Measurements from ENCODE around the gene FER.

Gene FER

DNA sequence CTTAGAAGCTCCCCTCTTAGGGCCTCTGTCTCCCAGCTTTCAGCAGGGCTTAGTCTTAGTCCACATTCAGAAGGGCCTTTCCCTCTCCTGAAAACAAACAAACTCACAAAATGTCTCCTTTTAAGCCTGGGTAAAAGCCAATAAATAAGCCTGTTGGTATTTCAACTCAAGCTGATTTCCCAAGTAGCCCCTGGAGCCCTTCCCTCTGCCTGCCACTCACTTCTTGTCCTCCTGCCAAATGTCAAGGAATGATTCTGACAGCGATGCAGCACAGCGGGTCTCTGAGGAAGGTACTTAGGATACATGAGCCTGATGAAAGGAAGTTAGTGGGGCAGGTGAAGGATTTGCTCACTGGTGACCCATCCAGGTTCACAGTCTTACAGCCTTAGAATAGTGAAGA is 451.6 kb downstream of the FER start:
- no peak for TF ChIP-seq ZFX (IDR thresholded peaks at IDR 0.05)
- TF ChIP-seq, protein P1, sequence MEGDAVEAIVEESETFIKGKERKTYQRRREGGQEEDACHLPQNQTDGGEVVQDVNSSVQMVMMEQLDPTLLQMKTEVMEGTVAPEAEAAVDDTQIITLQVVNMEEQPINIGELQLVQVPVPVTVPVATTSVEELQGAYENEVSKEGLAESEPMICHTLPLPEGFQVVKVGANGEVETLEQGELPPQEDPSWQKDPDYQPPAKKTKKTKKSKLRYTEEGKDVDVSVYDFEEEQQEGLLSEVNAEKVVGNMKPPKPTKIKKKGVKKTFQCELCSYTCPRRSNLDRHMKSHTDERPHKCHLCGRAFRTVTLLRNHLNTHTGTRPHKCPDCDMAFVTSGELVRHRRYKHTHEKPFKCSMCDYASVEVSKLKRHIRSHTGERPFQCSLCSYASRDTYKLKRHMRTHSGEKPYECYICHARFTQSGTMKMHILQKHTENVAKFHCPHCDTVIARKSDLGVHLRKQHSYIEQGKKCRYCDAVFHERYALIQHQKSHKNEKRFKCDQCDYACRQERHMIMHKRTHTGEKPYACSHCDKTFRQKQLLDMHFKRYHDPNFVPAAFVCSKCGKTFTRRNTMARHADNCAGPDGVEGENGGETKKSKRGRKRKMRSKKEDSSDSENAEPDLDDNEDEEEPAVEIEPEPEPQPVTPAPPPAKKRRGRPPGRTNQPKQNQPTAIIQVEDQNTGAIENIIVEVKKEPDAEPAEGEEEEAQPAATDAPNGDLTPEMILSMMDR (conservative IDR thresholded peaks at IDR 0.05): no peak

GRCh38 chr5:109199799-109200620 is 452.3 kb downstream of the FER start:
- TF ChIP-seq ZFX (IDR thresholded peaks at IDR 0.05): no peak
- TF ChIP-seq, protein P1 (conservative IDR thresholded peaks at IDR 0.05): no peak
- H3K27ac ChIP-seq: no peak overlapping the region

More for the DNA sequence above, 451.6 kb downstream of the FER start:
- H3K27ac ChIP-seq: no peak overlapping the region

DNA sequence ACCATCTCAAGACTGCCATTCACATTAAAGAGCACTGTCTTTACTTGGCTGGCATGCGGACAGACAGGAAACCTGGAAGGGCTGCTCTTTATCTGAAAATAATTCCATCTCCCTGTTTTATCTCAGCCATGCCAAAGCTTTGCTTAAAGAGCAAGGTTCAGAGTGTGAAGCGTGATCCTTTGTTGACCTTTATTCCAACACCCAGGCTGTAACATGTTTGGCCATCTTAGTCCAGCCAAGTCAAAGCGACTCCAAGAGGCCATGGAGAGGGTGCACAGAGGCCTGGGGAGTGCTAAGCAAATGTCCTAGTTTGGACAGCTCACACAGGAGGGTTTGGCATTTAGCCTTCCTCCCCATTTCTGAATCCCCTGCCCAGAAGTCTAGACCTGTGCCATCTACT is 467.3 kb downstream of the FER start:
- no peak overlapping the region for H3K27ac ChIP-seq
- TF ChIP-seq, protein P1 (conservative IDR thresholded peaks at IDR 0.05): no peak
- TF ChIP-seq ZFX (IDR thresholded peaks at IDR 0.05): no peak

- TF ChIP-seq, protein P1 (conservative IDR thresholded peaks at IDR 0.05): no peak
- no peak for TF ChIP-seq ZFX (IDR thresholded peaks at IDR 0.05)
- H3K27ac ChIP-seq: no peak overlapping the region
These were observed 471.1 kb downstream of the FER start for GRCh38 chr5:109218818-109219217.

DNA sequence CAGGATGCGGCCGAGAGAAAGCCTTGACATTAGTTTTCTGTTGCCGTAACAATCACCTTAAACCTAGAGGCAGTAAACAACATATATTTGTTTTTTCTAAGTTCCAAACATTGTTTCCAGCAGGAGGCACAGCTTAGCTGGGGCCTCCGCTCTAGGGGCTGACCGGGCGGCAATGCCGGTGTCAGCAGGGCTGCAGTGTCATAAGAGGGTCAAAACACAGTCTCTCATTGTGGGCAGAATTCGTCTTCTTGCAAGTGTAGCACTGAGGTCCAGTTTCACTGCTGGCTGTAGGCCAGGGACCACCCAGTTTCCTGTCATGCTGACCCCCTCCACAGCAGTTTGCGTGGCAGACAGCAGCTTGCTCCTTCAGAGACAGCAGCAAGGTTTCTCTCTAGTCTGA is 475.8 kb downstream of the FER start:
- no peak overlapping the region for H3K27ac ChIP-seq
- TF ChIP-seq, protein P1 (conservative IDR thresholded peaks at IDR 0.05): no peak
- TF ChIP-seq ZFX (IDR thresholded peaks at IDR 0.05): no peak

DNA sequence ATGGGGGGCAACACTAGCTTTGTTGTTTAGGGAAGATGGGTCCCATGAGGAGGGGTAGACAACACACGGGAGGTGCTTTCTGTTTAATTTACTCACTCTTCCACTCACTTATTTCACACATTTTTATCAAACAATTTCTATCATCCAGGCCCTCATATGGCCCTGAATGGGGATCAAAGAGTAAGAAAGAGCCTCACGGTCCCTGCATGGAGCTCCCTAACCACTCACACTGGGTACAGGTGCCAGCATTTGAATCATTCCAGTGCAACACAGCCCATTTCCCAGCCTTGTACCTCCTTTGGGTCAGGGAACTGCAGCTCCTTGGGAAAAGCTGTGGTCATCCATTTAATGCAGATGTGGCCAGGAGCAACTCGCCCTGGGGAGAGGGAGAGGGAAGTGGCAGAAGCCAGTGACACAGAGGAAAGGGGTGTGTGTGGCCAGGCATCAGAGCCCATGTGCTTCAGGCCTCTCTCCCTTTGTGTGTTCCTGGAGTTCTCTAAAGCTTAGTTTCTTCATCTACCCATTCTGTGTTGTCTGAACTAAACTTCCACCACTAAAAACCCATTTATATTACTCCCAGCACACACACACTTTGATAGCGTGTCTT is 476.7 kb downstream of the FER start:
- no peak for TF ChIP-seq ZFX (IDR thresholded peaks at IDR 0.05)
- TF ChIP-seq, protein P1 (conservative IDR thresholded peaks at IDR 0.05): no peak
- H3K27ac ChIP-seq: no peak overlapping the region
